Testis (tissue), 2 donors: ENCODE data around the gene RSBN1.

Experiments used
- CTCF ChIP-seq, 3 experiments: fragments of 450-650 bp in 2 of 3; fragments of 200-600 bp in 1 of 3; sonication (generic) in 1 of 3; IDR thresholded peaks; one replicate each; pipeline ENCODE4 v1.5.1; 2016 to 2019; ENCODE audit warnings: antibody characterized with exemption in 3 of 3, mild to moderate bottlenecking in 2 of 3, moderate library complexity in 1 of 3
- POLR2A ChIP-seq: fragments of 450-650 bp; IDR thresholded peaks from one replicate; pipeline ENCODE4 v1.6.1; 2017; ENCODE audit warnings: antibody characterized with exemption, mild to moderate bottlenecking, moderate library complexity

- TF ChIP-seq CTCF (IDR thresholded peaks at IDR 0.05) = no peak
- no peak for TF ChIP-seq POLR2A
Observed at GRCh38 chr1:113800487-113800886, 11.8 kb downstream of the RSBN1 start.
